H1 (cell line): ENCODE data around the gene ZNF33A. TPM values are rescaled to one million over a fixed set of nuclear protein-coding genes. Genes with fewer than 3 reads are reported as not detected.

Experiments
- CTCF ChIA-PET: fragments of 300-600 bp; sonication (Branson Sonifier 250); formaldehyde crosslinking; loops from one replicate; lab custom pipeline; 2021; ENCODE audit not compliant: partially characterized antibody; lab: Charles Lee
- POLR2A ChIA-PET: fragments of 300-600 bp; sonication (Branson Sonifier 250); formaldehyde crosslinking; loops from one replicate; lab custom pipeline; 2021; ENCODE audit warnings: inconsistent platforms; ENCODE audit not compliant: partially characterized antibody; lab: Charles Lee
- DNase-seq, 2 experiments: peaks; one replicate each; pipeline versions ENCODE4 v3.0.0 to v3.0.0-alpha.2; 2010 to 2022; ENCODE audit warnings: low spot score in 2 of 2, low read depth in 1 of 2, mixed read lengths in 1 of 2
- FAIRE-seq: peaks from 2 replicates; lab custom pipeline; 2011; peaks lifted over from hg19 to GRCh38; lab: Jason Lieb, UNC
- H2AFZ ChIP-seq: 2 replicates; pipeline ENCODE4 v1.8.1; 2012; ENCODE audit warnings: low read length, inconsistent platforms
- H2AK5ac ChIP-seq: 2 replicates; pipeline ENCODE4 v1.6.1; 2013; ENCODE audit warnings: low read depth, low read length
- H2BK120ac ChIP-seq: replicated peaks from 2 replicates; pipeline ENCODE3; 2013; ENCODE audit warnings: low read depth, low read length, inconsistent platforms
- H2BK12ac ChIP-seq: 2 replicates; pipeline ENCODE4 v1.6.1; 2013; ENCODE audit warnings: low read depth, low read length
- H2BK15ac ChIP-seq: 2 replicates; pipeline ENCODE4 v1.6.1; 2013; ENCODE audit warnings: low read length
- H2BK20ac ChIP-seq: 2 replicates; pipeline ENCODE4 v1.6.1; 2013; ENCODE audit warnings: low read length
- H2BK5ac ChIP-seq: 2 replicates; pipeline ENCODE4 v1.6.1; 2013; ENCODE audit warnings: low read depth, low read length
- H3K14ac ChIP-seq: 2 replicates; pipeline ENCODE4 v1.6.1; 2013; ENCODE audit warnings: inconsistent platforms; ENCODE audit not compliant: insufficient read length
- H3K18ac ChIP-seq: 2 replicates; pipeline ENCODE4 v1.6.1; 2013; ENCODE audit warnings: low read length; ENCODE audit errors: extremely low read depth
- H3K23ac ChIP-seq: 2 replicates; pipeline ENCODE4 v1.6.1; 2013; ENCODE audit warnings: inconsistent platforms; ENCODE audit not compliant: insufficient read length
- H3K23me2 ChIP-seq: 2 replicates; pipeline ENCODE4 v1.6.1; 2013; ENCODE audit warnings: low read depth, low read length
- H3K27ac ChIP-seq: 2 replicates; pipeline ENCODE4 v1.6.1; 2011; ENCODE audit warnings: low read depth, low read length, inconsistent platforms
- H3K27me3 ChIP-seq, 4 experiments: replicated peaks in 1 of 4; 1 replicate in 1 of 4; 2 replicates in 3 of 4; pipeline versions ENCODE4 v1.6.1 to v1.8.1; 2011 to 2013; ENCODE audit warnings: low read length in 3 of 4, mild to moderate bottlenecking in 3 of 4, inconsistent platforms in 2 of 4, mixed read lengths in 2 of 4, moderate library complexity in 1 of 4; ENCODE audit not compliant: control insufficient read depth in 3 of 4, insufficient read depth in 3 of 4; ENCODE audit errors: extremely low read depth in 1 of 4
- H3K36me3 ChIP-seq, 4 experiments: 2 replicates each; pipeline versions ENCODE4 v1.6.1 to v1.8.1; 2011 to 2013; ENCODE audit warnings: mild to moderate bottlenecking in 4 of 4, low read length in 3 of 4, moderate library complexity in 2 of 4, control low read depth in 1 of 4, inconsistent platforms in 1 of 4; ENCODE audit not compliant: insufficient read depth in 4 of 4, control insufficient read depth in 2 of 4
- H3K4ac ChIP-seq: replicated peaks from 2 replicates; pipeline ENCODE3; 2013; ENCODE audit warnings: low read length, low read depth, mixed read lengths, inconsistent platforms; ENCODE audit not compliant: insufficient read length
- H3K4me1 ChIP-seq, 4 experiments: replicated peaks in 1 of 4; 1 replicate in 1 of 4; 2 replicates in 3 of 4; pipeline versions ENCODE4 v1.6.1 to v1.8.1; 2011 to 2013; ENCODE audit warnings: low read length in 3 of 4, inconsistent platforms in 2 of 4, mixed read lengths in 1 of 4; ENCODE audit not compliant: insufficient read depth in 4 of 4, control insufficient read depth in 3 of 4
- H3K4me2 ChIP-seq, 2 experiments: 2 replicates each; pipeline versions ENCODE4 v1.6.1 to v1.8.1; 2011 to 2013; ENCODE audit warnings: low read depth in 2 of 2, low read length in 2 of 2, control low read depth in 1 of 2, inconsistent platforms in 1 of 2, mild to moderate bottlenecking in 1 of 2; ENCODE audit not compliant: insufficient read depth in 1 of 2
- H3K4me3 ChIP-seq, 4 experiments: fragments of 200-600, 300-600 bp in 1 of 4; sonication (generic), shearing (Covaris generic), sonication (Bioruptor Twin) in 1 of 4; 2 replicates each; pipeline versions ENCODE4 v1.5.1 to v1.8.1; 2011 to 2016; ENCODE audit warnings: low read length in 4 of 4, low read depth in 3 of 4, control low read depth in 2 of 4, inconsistent platforms in 2 of 4, mild to moderate bottlenecking in 2 of 4, mixed read lengths in 1 of 4, moderate library complexity in 1 of 4; ENCODE audit not compliant: insufficient read depth in 2 of 4; ENCODE audit errors: extremely low read depth in 1 of 4
- H3K56ac ChIP-seq: replicated peaks from 2 replicates; pipeline ENCODE3; 2013; ENCODE audit warnings: low read depth, mild to moderate bottlenecking, mixed read lengths, low read length, inconsistent platforms; ENCODE audit not compliant: insufficient read length
- H3K79me1 ChIP-seq: 2 replicates; pipeline ENCODE4 v1.6.1; 2013; ENCODE audit warnings: low read depth, low read length, control low read depth
- H3K79me2 ChIP-seq, 2 experiments: 2 replicates each; pipeline versions ENCODE4 v1.6.1 to v1.8.1; 2012 to 2013; ENCODE audit warnings: low read length in 2 of 2, mild to moderate bottlenecking in 2 of 2, inconsistent platforms in 1 of 2; ENCODE audit not compliant: insufficient read depth in 2 of 2, control insufficient read depth in 1 of 2
- H3K9ac ChIP-seq, 4 experiments: replicated peaks in 1 of 4; 1 replicate in 1 of 4; 2 replicates in 3 of 4; pipeline versions ENCODE4 v1.6.1 to v1.8.1; 2011 to 2013; ENCODE audit warnings: low read depth in 3 of 4, low read length in 3 of 4, control low read depth in 2 of 4, mild to moderate bottlenecking in 2 of 4, moderate library complexity in 2 of 4, inconsistent platforms in 1 of 4; ENCODE audit errors: extremely low read depth in 1 of 4
- H3K9me3 ChIP-seq, 2 experiments: 2 replicates each; pipeline versions ENCODE4 v1.6.1 to v1.8.1; 2012 to 2013; ENCODE audit warnings: mild to moderate bottlenecking in 2 of 2, moderate library complexity in 2 of 2, control low read depth in 1 of 2, inconsistent platforms in 1 of 2, low read depth in 1 of 2, low read length in 1 of 2, mixed read lengths in 1 of 2; ENCODE audit not compliant: insufficient read depth in 2 of 2
- H4K20me1 ChIP-seq, 2 experiments: replicated peaks in 1 of 2; 2 replicates each; pipeline versions ENCODE3 to v1.8.1; 2011 to 2013; ENCODE audit warnings: inconsistent platforms in 2 of 2, low read length in 2 of 2, mild to moderate bottlenecking in 1 of 2; ENCODE audit not compliant: insufficient read depth in 2 of 2, control insufficient read depth in 1 of 2
- H4K5ac ChIP-seq: 2 replicates; pipeline ENCODE4 v1.6.1; 2013; ENCODE audit warnings: low read length, low read depth, mixed read lengths, inconsistent platforms; ENCODE audit not compliant: insufficient read length
- H4K8ac ChIP-seq: 2 replicates; pipeline ENCODE4 v1.8.0; 2013; ENCODE audit warnings: mild to moderate bottlenecking, moderate library complexity, low read length, inconsistent platforms; ENCODE audit not compliant: insufficient read depth; ENCODE audit errors: extremely low read depth
- H4K91ac ChIP-seq: replicated peaks from 2 replicates; pipeline ENCODE3; 2013; ENCODE audit warnings: low read length, mixed read lengths, inconsistent platforms; ENCODE audit not compliant: insufficient read length
- CHD1 ChIP-seq: IDR thresholded peaks from 2 replicates; pipeline ENCODE4 v1.6.1; 2012; ENCODE audit warnings: low read depth, low read length, improper control_type of control experiment
- EZH2 ChIP-seq: fragments of 200-600 bp; sonication (generic); IDR thresholded peaks from 2 replicates; pipeline ENCODE4 v1.7.1; 2012; ENCODE audit warnings: low read depth, mild to moderate bottlenecking, moderate library complexity, low read length, inconsistent platforms; ENCODE audit not compliant: severe bottlenecking
- KDM4A ChIP-seq: IDR thresholded peaks from one replicate; pipeline ENCODE4 v1.7.1; 2012; ENCODE audit warnings: low read depth, mild to moderate bottlenecking, moderate library complexity, low read length, inconsistent platforms; ENCODE audit not compliant: severe bottlenecking
- RBBP5 ChIP-seq: IDR thresholded peaks from 2 replicates; pipeline ENCODE4 v1.7.1; 2012; ENCODE audit warnings: low read depth, mild to moderate bottlenecking, inconsistent platforms, low read length, moderate library complexity, borderline replicate concordance
- RFX5 ChIP-seq: IDR thresholded peaks from 2 replicates; pipeline ENCODE4 v1.6.1; 2011; ENCODE audit warnings: low read depth, low read length, improper control_type of control experiment, borderline replicate concordance
- WGBS, 2 experiments: shearing (Covaris generic) in 1 of 2; methylation state at CpG; one replicate each; pipeline versions ENCODE4 v1.1.6 to v1.1.7; 2013 to 2015; ENCODE audit warnings: low lambda C conversion rate in 2 of 2, mixed read lengths in 2 of 2, inconsistent platforms in 1 of 2, low coverage in 1 of 2, missing lambda C conversion rate in 1 of 2; ENCODE audit not compliant: insufficient replicate concordance in 2 of 2, insufficient coverage in 1 of 2, insufficient read length in 1 of 2; ENCODE audit errors: extremely low coverage in 1 of 2, missing lambda C conversion rate in 1 of 2; 5-methylcytosine and 5-hydroxymethylcytosine counted together
- polyA plus RNA-seq, 7 experiments: library from polyadenylated mRNA; depleted of rRNA in 3 of 7; stranded (reverse) in 5 of 7; unstranded in 2 of 7; fragments of >200 nt in 5 of 7; fragments of 200-250 nt in 2 of 7; gene quantifications; 1 replicate in 5 of 7; 2 replicates in 1 of 7; 4 replicates in 1 of 7; pipeline versions ENCODE4 v1.2.1 to v1.2.3, GENCODE V29; 2011 to 2013; ENCODE audit warnings: missing spikeins in 2 of 7, mixed read lengths in 2 of 7
- total RNA-seq: library from RNA; stranded (reverse); fragmentation: NEBNext Ultra II Directional; extraction: Animal tissue kit (Norgen Biotek cat#: 25700); gene quantifications from 2 replicates; pipeline ENCODE4 v1.2.1, GENCODE V29; 2021
- TF ChIP-seq, protein P1 (sequence below): IDR thresholded peaks from 2 replicates; pipeline ENCODE4 v1.6.1; 2012; ENCODE audit warnings: low read length, inconsistent platforms

The ZNF33A gene
- total and polyA plus RNA-seq, 2 of the 8 experiments (the other 6 are each of a cell fraction or from before 2014, with no cell fraction given), result 6.0 to 48.3 TPM

DNA sequence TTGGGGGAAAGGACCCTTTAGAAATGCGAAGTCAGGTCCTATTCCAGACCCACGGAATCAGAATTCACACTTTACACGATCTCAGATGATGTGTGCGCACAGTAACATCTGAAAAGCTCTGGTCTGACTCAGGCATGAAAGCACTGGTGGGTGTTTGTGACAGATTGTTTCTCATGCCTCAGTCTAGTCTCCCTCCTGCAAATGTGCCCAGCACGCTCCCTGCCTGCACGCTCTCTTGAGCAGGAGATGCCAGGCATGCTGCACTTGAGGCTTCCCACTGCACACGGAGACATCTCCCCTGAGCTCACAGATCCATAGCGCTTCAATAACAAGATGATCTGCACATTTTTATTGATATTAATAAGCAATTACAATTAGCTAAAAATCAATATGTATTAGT lies 60.0 kb downstream of the ZNF33A start:
- no peaks in the 10 kb centered on the region for H4K20me1 ChIP-seq
- 0 out of 8 replicates have a peak, but pooled peaks cover 0 to 2% (median 0%) of the 10 kb centered on the region in 4 experiments for H3K36me3 ChIP-seq
- H3K4me2 ChIP-seq, result no peak overlapping the region
- H4K91ac ChIP-seq, result no peak overlapping the region
- no peak overlapping the region for H4K5ac ChIP-seq
- H3K27ac ChIP-seq, result no peak overlapping the region
- no peak overlapping the region for H2AFZ ChIP-seq
- H3K23ac ChIP-seq, result no peak overlapping the region
- H3K23me2 ChIP-seq, result no peaks in the 10 kb centered on the region
- H3K4me1 ChIP-seq, result no peaks in the 10 kb centered on the region
- H3K9ac ChIP-seq, result no peak overlapping the region
- no peaks in the 10 kb centered on the region for H3K27me3 ChIP-seq
- no peaks in the 10 kb centered on the region for H3K79me2 ChIP-seq
- no peak overlapping the region for H4K8ac ChIP-seq
- H3K4me3 ChIP-seq, result no peak overlapping the region
- H2BK15ac ChIP-seq, result no peak overlapping the region
- no peak overlapping the region for H2BK20ac ChIP-seq
- no peak overlapping the region for H3K18ac ChIP-seq
- H3K4ac ChIP-seq, result no peak overlapping the region
- no peaks in the 10 kb centered on the region for H3K79me1 ChIP-seq
- POLR2A ChIA-PET, result interaction anchor here (0.6 kb wide), 1 partner anchor 1588 kb away, joined by 3 read pairs; no protein-coding TSS in a partner anchor
- DNase-seq, result no peak
- H2AK5ac ChIP-seq, result no peak overlapping the region
- H2BK5ac ChIP-seq, result no peak overlapping the region
- no peak overlapping the region for H3K56ac ChIP-seq
- no peak overlapping the region for H3K14ac ChIP-seq
- 84% methylated on average over 8 of the region's 8 CpGs; no CpG with 5 or more reads in 1 of the 2 experiments for WGBS, 2 experiments
- no peak overlapping the region for H2BK12ac ChIP-seq
- FAIRE-seq, result no peak
- CTCF ChIA-PET, result no interaction called here
- H3K9me3 ChIP-seq, result peaks cover 51 to 65% of the 10 kb centered on the region in 2 experiments
- H2BK120ac ChIP-seq, result no peak overlapping the region
- TF ChIP-seq CHD1, result no peak
- no peak for TF ChIP-seq KDM4A
- TF ChIP-seq EZH2, result no peak
- no peak for TF ChIP-seq RBBP5
- TF ChIP-seq RFX5, result no peak
- TF ChIP-seq, protein P1, sequence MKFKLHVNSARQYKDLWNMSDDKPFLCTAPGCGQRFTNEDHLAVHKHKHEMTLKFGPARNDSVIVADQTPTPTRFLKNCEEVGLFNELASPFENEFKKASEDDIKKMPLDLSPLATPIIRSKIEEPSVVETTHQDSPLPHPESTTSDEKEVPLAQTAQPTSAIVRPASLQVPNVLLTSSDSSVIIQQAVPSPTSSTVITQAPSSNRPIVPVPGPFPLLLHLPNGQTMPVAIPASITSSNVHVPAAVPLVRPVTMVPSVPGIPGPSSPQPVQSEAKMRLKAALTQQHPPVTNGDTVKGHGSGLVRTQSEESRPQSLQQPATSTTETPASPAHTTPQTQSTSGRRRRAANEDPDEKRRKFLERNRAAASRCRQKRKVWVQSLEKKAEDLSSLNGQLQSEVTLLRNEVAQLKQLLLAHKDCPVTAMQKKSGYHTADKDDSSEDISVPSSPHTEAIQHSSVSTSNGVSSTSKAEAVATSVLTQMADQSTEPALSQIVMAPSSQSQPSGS, result no peak
